ENCODE measurements around the gene PSENEN.

The PSENEN gene

GRCh38 chr19:35775298-35776101, 30.0 kb downstream of the PSENEN start, which contains the start of gene ARHGAP33:
TSS of gene ARHGAP33 (plus strand) at chr19:35775564. CDS start at chr19:35775659, 95 bp downstream.
- DNase-seq: peak; percentile 95

GRCh38 chr19:35776102-35776788, 30.8 kb downstream of the PSENEN start:
- no peak for DNase-seq

- DNase-seq: no peak
These were observed 31.8 kb downstream of the PSENEN start for GRCh38 chr19:35777086-35777841.

- no peak for DNase-seq
These were observed 32.5 kb downstream of the PSENEN start for GRCh38 chr19:35777961-35778360.

- no peak for DNase-seq
These were observed 33.6 kb downstream of the PSENEN start for GRCh38 chr19:35779033-35779432.

GRCh38 chr19:35780058-35780457, 34.6 kb downstream of the PSENEN start:
- DNase-seq: no peak

- DNase-seq: no peak
These were observed 35.3 kb downstream of the PSENEN start for GRCh38 chr19:35780717-35781116.

- no peak for DNase-seq
These were observed 36.2 kb downstream of the PSENEN start for GRCh38 chr19:35781650-35782049.

GRCh38 chr19:35782589-35782988, 37.1 kb downstream of the PSENEN start:
- no peak for DNase-seq

- DNase-seq: no peak
These were observed 38.3 kb downstream of the PSENEN start for GRCh38 chr19:35783469-35784434.

GRCh38 chr19:35784503-35785338, 39.3 kb downstream of the PSENEN start:
- no peak for DNase-seq

GRCh38 chr19:35785339-35785627, 39.8 kb downstream of the PSENEN start:
- no peak for DNase-seq

GRCh38 chr19:35786299-35787160, 41.1 kb downstream of the PSENEN start:
- no peak for DNase-seq

- no peak for DNase-seq
These were observed 41.9 kb downstream of the PSENEN start for GRCh38 chr19:35787227-35787799.

GRCh38 chr19:35788205-35788960, 42.9 kb downstream of the PSENEN start:
- DNase-seq: no peak

- DNase-seq: no peak
These were observed 43.9 kb downstream of the PSENEN start for GRCh38 chr19:35789195-35789977.

GRCh38 chr19:35789978-35790944, 44.8 kb downstream of the PSENEN start:
- DNase-seq: no peak

All from DMS79 treated with DMSO at 0.1 percent for 48 hours (cell line).